GM12878 (cell line): ENCODE results near the gene CELF2. TPM values are rescaled to one million over a fixed set of nuclear protein-coding genes. Genes with fewer than 3 reads are reported as not detected.

Experiments used
- ATF3 ChIP-seq: IDR thresholded peaks from 2 replicates; pipeline ENCODE4 v1.6.1; 2011; ENCODE audit warnings: low read depth, mild to moderate bottlenecking, low read length, moderate library complexity, borderline replicate concordance; ENCODE audit errors: extremely low read depth
- CBX3 ChIP-seq: fragments of 200-600 bp; sonication (generic); IDR thresholded peaks from 2 replicates; pipeline ENCODE4 v1.6.1; 2016; ENCODE audit warnings: low read depth, borderline replicate concordance
- CBX5 ChIP-seq: sonication (generic); IDR thresholded peaks from 2 replicates; pipeline ENCODE4 v1.6.1; 2016; ENCODE audit warnings: low read depth, moderate library complexity, mild to moderate bottlenecking, inconsistent platforms
- DPF2 ChIP-seq: fragments of 450-650 bp; IDR thresholded peaks from 2 replicates; pipeline ENCODE4 v1.6.1; 2017; ENCODE audit warnings: mild to moderate bottlenecking
- EP300 ChIP-seq, 2 experiments: fragments of 150-350 bp in 1 of 2; IDR thresholded peaks; 2 replicates each; pipeline ENCODE4 v1.6.1; 2011 to 2012; ENCODE audit warnings: low read depth in 2 of 2, low read length in 2 of 2, borderline replicate concordance in 1 of 2, improper control_type of control experiment in 1 of 2, inconsistent platforms in 1 of 2; ENCODE audit not compliant: control insufficient read depth in 1 of 2
- HSF1 ChIP-seq: fragments of 150-350 bp; IDR thresholded peaks from 2 replicates; pipeline ENCODE4 v1.6.1; 2014; ENCODE audit warnings: mild to moderate bottlenecking, low read depth, low read length
- JUND ChIP-seq: IDR thresholded peaks from 2 replicates; pipeline ENCODE4 v1.6.1; 2012; ENCODE audit warnings: low read depth, mild to moderate bottlenecking, low read length, improper control_type of control experiment, moderate library complexity
- MAX ChIP-seq: IDR thresholded peaks from 2 replicates; pipeline ENCODE4 v1.6.1; 2012; ENCODE audit warnings: low read depth, low read length, improper control_type of control experiment
- MEF2A ChIP-seq: IDR thresholded peaks from 2 replicates; pipeline ENCODE4 v1.6.1; 2011; ENCODE audit warnings: low read depth, mild to moderate bottlenecking, low read length, moderate library complexity; ENCODE audit not compliant: insufficient read depth
- POLR2AphosphoS2 ChIP-seq: IDR thresholded peaks from 2 replicates; pipeline ENCODE4 v1.6.1; 2011; ENCODE audit warnings: low read depth, mild to moderate bottlenecking, low read length, improper control_type of control experiment, moderate library complexity
- RCOR1 ChIP-seq: conservative IDR thresholded peaks from 2 replicates; pipeline ENCODE4 v1.6.1; 2012; ENCODE audit warnings: low read depth, low read length, improper control_type of control experiment
- REST ChIP-seq: IDR thresholded peaks from 2 replicates; pipeline ENCODE4 v1.6.1; 2012; ENCODE audit warnings: mild to moderate bottlenecking, low read depth, low read length
- SKIL ChIP-seq: fragments of 450-650 bp; IDR thresholded peaks from 2 replicates; pipeline ENCODE4 v1.6.1; 2017; ENCODE audit warnings: mild to moderate bottlenecking, low read depth, inconsistent platforms; ENCODE audit not compliant: poor library complexity, severe bottlenecking
- SMAD5 ChIP-seq: IDR thresholded peaks from 2 replicates; pipeline ENCODE4 v1.6.1; 2016; ENCODE audit warnings: antibody characterized with exemption, low read depth
- SMC3 ChIP-seq: IDR thresholded peaks from 2 replicates; pipeline ENCODE4 v1.6.1; 2011; ENCODE audit warnings: low read length, improper control_type of control experiment, borderline replicate concordance
- SREBF1 ChIP-seq: IDR thresholded peaks from 2 replicates; pipeline ENCODE4 v1.6.1; 2012; ENCODE audit warnings: mild to moderate bottlenecking, low read length
- TAF1 ChIP-seq: IDR thresholded peaks from 2 replicates; pipeline ENCODE4 v1.6.1; 2011; ENCODE audit warnings: mild to moderate bottlenecking, low read depth, low read length, borderline replicate concordance
- TCF3 ChIP-seq: IDR thresholded peaks from 2 replicates; pipeline ENCODE4 v1.6.1; 2012; ENCODE audit warnings: low read depth, mild to moderate bottlenecking, low read length, borderline replicate concordance; ENCODE audit not compliant: insufficient read depth
- USF1 ChIP-seq: IDR thresholded peaks from 2 replicates; pipeline ENCODE4 v1.6.1; 2011; ENCODE audit warnings: borderline replicate concordance, low read depth, mild to moderate bottlenecking, moderate library complexity, mixed read lengths, low read length; ENCODE audit not compliant: insufficient read depth; ENCODE audit errors: extremely low read length
- ZNF384 ChIP-seq: IDR thresholded peaks from 2 replicates; pipeline ENCODE4 v1.6.1; 2012; ENCODE audit warnings: low read depth, mild to moderate bottlenecking, low read length, improper control_type of control experiment, borderline replicate concordance
- polyA plus RNA-seq, 11 experiments: library from polyadenylated mRNA; depleted of rRNA in 4 of 11; unstranded in 6 of 11; stranded (reverse) in 5 of 11; fragments of >200 nt; fragmentation: Nextera tagmentation in 4 of 11; fragmentation: Illumina TruSeq in 1 of 11; extraction: Ambion mirVana in 4 of 11; extraction: Trizol in 1 of 11; gene quantifications; 1 replicate in 1 of 11; 2 replicates in 10 of 11; pipeline versions ENCODE4 v1.2.1 to v1.2.3, GENCODE V29; 2011 to 2016; ENCODE audit warnings: inconsistent platforms in 2 of 11, missing spikeins in 2 of 11, low read depth in 1 of 11
- total RNA-seq, 4 experiments: library from RNA; depleted of rRNA in 3 of 4; stranded (reverse); fragments of >200 nt in 3 of 4; fragmentation: Illumina TruSeq in 1 of 4; extraction: Trizol in 1 of 4; gene quantifications; 2 replicates each; pipeline versions ENCODE4 v1.2.1 to v1.2.3, GENCODE V29; 2013 to 2021

The CELF2 gene
- total and polyA plus RNA-seq, 10 of the 15 experiments (the other 5 are each of a cell fraction or from before 2014, with no cell fraction given): 20.8 to 129 (median 86.3) TPM

GRCh38 chr10:11246752-11247467, 229.2 kb downstream of the CELF2 start (continued):
- TF ChIP-seq JUND (no peak; the same call in 1 of the 2 replicates), MEF2A (peak; percentile 45), SMC3 (peak; percentile 13; the same call in 1 of the 2 replicates), MAX (no peak), REST (no peak), SMAD5 (peak; percentile 92; the same call in 1 of the 2 replicates), CBX3 (no peak), HSF1 (0 out of 2 replicates have a peak, but pooled peaks have one; percentile 8), EP300 (IDR thresholded peaks at IDR 0.05; ENCODE audit: borderline replicate concordance in 1 of 2, control insufficient read depth in 1 of 2, low read depth in 2 of 2, low read length in 2 of 2) (peak; percentile 81 to 88), USF1 (no peak), POLR2AphosphoS2 (no peak), ZNF384 (no peak), TCF3 (peak; percentile 73), RCOR1 (no peak; the same call in 1 of the 2 replicates), DPF2 (peak; percentile 89), ATF3 (no peak), SKIL (peak; percentile 95), SREBF1 (no peak), CBX5 (no peak), TAF1 (peak; percentile 67; the same call in 1 of the 2 replicates)
